H1 (cell line): Measurements from ENCODE around the gene CDH1. TPM values are rescaled to one million over a fixed set of nuclear protein-coding genes. Genes with fewer than 3 reads are reported as not detected.
A peak's percentile ranks its signal among the peaks of the same experiment; 100 is the strongest.

ENCODE experiments used
- CTCF ChIA-PET: fragments of 300-600 bp; sonication (Branson Sonifier 250); formaldehyde crosslinking; loops from one replicate; lab custom pipeline; 2021; ENCODE audit not compliant: partially characterized antibody; lab: Charles Lee
- POLR2A ChIA-PET: fragments of 300-600 bp; sonication (Branson Sonifier 250); formaldehyde crosslinking; loops from one replicate; lab custom pipeline; 2021; ENCODE audit warnings: inconsistent platforms; ENCODE audit not compliant: partially characterized antibody; lab: Charles Lee
- DNase-seq, 2 experiments: peaks; one replicate each; pipeline versions ENCODE4 v3.0.0 to v3.0.0-alpha.2; 2010 to 2022; ENCODE audit warnings: low spot score in 2 of 2, low read depth in 1 of 2, mixed read lengths in 1 of 2
- FAIRE-seq: peaks from 2 replicates; lab custom pipeline; 2011; peaks lifted over from hg19 to GRCh38; lab: Jason Lieb, UNC
- H2AFZ ChIP-seq: 2 replicates; pipeline ENCODE4 v1.8.1; 2012; ENCODE audit warnings: low read length, inconsistent platforms
- H2AK5ac ChIP-seq: 2 replicates; pipeline ENCODE4 v1.6.1; 2013; ENCODE audit warnings: low read depth, low read length
- H2BK120ac ChIP-seq: replicated peaks from 2 replicates; pipeline ENCODE3; 2013; ENCODE audit warnings: low read depth, low read length, inconsistent platforms
- H2BK12ac ChIP-seq: 2 replicates; pipeline ENCODE4 v1.6.1; 2013; ENCODE audit warnings: low read depth, low read length
- H2BK15ac ChIP-seq: 2 replicates; pipeline ENCODE4 v1.6.1; 2013; ENCODE audit warnings: low read length
- H2BK20ac ChIP-seq: 2 replicates; pipeline ENCODE4 v1.6.1; 2013; ENCODE audit warnings: low read length
- H2BK5ac ChIP-seq: 2 replicates; pipeline ENCODE4 v1.6.1; 2013; ENCODE audit warnings: low read depth, low read length
- H3K14ac ChIP-seq: 2 replicates; pipeline ENCODE4 v1.6.1; 2013; ENCODE audit warnings: inconsistent platforms; ENCODE audit not compliant: insufficient read length
- H3K18ac ChIP-seq: 2 replicates; pipeline ENCODE4 v1.6.1; 2013; ENCODE audit warnings: low read length; ENCODE audit errors: extremely low read depth
- H3K23ac ChIP-seq: 2 replicates; pipeline ENCODE4 v1.6.1; 2013; ENCODE audit warnings: inconsistent platforms; ENCODE audit not compliant: insufficient read length
- H3K23me2 ChIP-seq: 2 replicates; pipeline ENCODE4 v1.6.1; 2013; ENCODE audit warnings: low read depth, low read length
- H3K27ac ChIP-seq: 2 replicates; pipeline ENCODE4 v1.6.1; 2011; ENCODE audit warnings: low read depth, low read length, inconsistent platforms
- H3K27me3 ChIP-seq, 4 experiments: replicated peaks in 1 of 4; 1 replicate in 1 of 4; 2 replicates in 3 of 4; pipeline versions ENCODE4 v1.6.1 to v1.8.1; 2011 to 2013; ENCODE audit warnings: low read length in 3 of 4, mild to moderate bottlenecking in 3 of 4, inconsistent platforms in 2 of 4, mixed read lengths in 2 of 4, moderate library complexity in 1 of 4; ENCODE audit not compliant: control insufficient read depth in 3 of 4, insufficient read depth in 3 of 4; ENCODE audit errors: extremely low read depth in 1 of 4
- H3K36me3 ChIP-seq, 4 experiments: 2 replicates each; pipeline versions ENCODE4 v1.6.1 to v1.8.1; 2011 to 2013; ENCODE audit warnings: mild to moderate bottlenecking in 4 of 4, low read length in 3 of 4, moderate library complexity in 2 of 4, control low read depth in 1 of 4, inconsistent platforms in 1 of 4; ENCODE audit not compliant: insufficient read depth in 4 of 4, control insufficient read depth in 2 of 4
- H3K4ac ChIP-seq: replicated peaks from 2 replicates; pipeline ENCODE3; 2013; ENCODE audit warnings: low read length, low read depth, mixed read lengths, inconsistent platforms; ENCODE audit not compliant: insufficient read length
- H3K4me1 ChIP-seq, 4 experiments: replicated peaks in 1 of 4; 1 replicate in 1 of 4; 2 replicates in 3 of 4; pipeline versions ENCODE4 v1.6.1 to v1.8.1; 2011 to 2013; ENCODE audit warnings: low read length in 3 of 4, inconsistent platforms in 2 of 4, mixed read lengths in 1 of 4; ENCODE audit not compliant: insufficient read depth in 4 of 4, control insufficient read depth in 3 of 4
- H3K4me2 ChIP-seq, 2 experiments: 2 replicates each; pipeline versions ENCODE4 v1.6.1 to v1.8.1; 2011 to 2013; ENCODE audit warnings: low read depth in 2 of 2, low read length in 2 of 2, control low read depth in 1 of 2, inconsistent platforms in 1 of 2, mild to moderate bottlenecking in 1 of 2; ENCODE audit not compliant: insufficient read depth in 1 of 2
- H3K4me3 ChIP-seq, 4 experiments: fragments of 200-600, 300-600 bp in 1 of 4; sonication (generic), shearing (Covaris generic), sonication (Bioruptor Twin) in 1 of 4; 2 replicates each; pipeline versions ENCODE4 v1.5.1 to v1.8.1; 2011 to 2016; ENCODE audit warnings: low read length in 4 of 4, low read depth in 3 of 4, control low read depth in 2 of 4, inconsistent platforms in 2 of 4, mild to moderate bottlenecking in 2 of 4, mixed read lengths in 1 of 4, moderate library complexity in 1 of 4; ENCODE audit not compliant: insufficient read depth in 2 of 4; ENCODE audit errors: extremely low read depth in 1 of 4
- H3K56ac ChIP-seq: replicated peaks from 2 replicates; pipeline ENCODE3; 2013; ENCODE audit warnings: low read depth, mild to moderate bottlenecking, mixed read lengths, low read length, inconsistent platforms; ENCODE audit not compliant: insufficient read length
- H3K79me1 ChIP-seq: 2 replicates; pipeline ENCODE4 v1.6.1; 2013; ENCODE audit warnings: low read depth, low read length, control low read depth
- H3K79me2 ChIP-seq, 2 experiments: 2 replicates each; pipeline versions ENCODE4 v1.6.1 to v1.8.1; 2012 to 2013; ENCODE audit warnings: low read length in 2 of 2, mild to moderate bottlenecking in 2 of 2, inconsistent platforms in 1 of 2; ENCODE audit not compliant: insufficient read depth in 2 of 2, control insufficient read depth in 1 of 2
- H3K9ac ChIP-seq, 4 experiments: replicated peaks in 1 of 4; 1 replicate in 1 of 4; 2 replicates in 3 of 4; pipeline versions ENCODE4 v1.6.1 to v1.8.1; 2011 to 2013; ENCODE audit warnings: low read depth in 3 of 4, low read length in 3 of 4, control low read depth in 2 of 4, mild to moderate bottlenecking in 2 of 4, moderate library complexity in 2 of 4, inconsistent platforms in 1 of 4; ENCODE audit errors: extremely low read depth in 1 of 4
- H3K9me3 ChIP-seq, 2 experiments: 2 replicates each; pipeline versions ENCODE4 v1.6.1 to v1.8.1; 2012 to 2013; ENCODE audit warnings: mild to moderate bottlenecking in 2 of 2, moderate library complexity in 2 of 2, control low read depth in 1 of 2, inconsistent platforms in 1 of 2, low read depth in 1 of 2, low read length in 1 of 2, mixed read lengths in 1 of 2; ENCODE audit not compliant: insufficient read depth in 2 of 2
- H4K20me1 ChIP-seq, 2 experiments: replicated peaks in 1 of 2; 2 replicates each; pipeline versions ENCODE3 to v1.8.1; 2011 to 2013; ENCODE audit warnings: inconsistent platforms in 2 of 2, low read length in 2 of 2, mild to moderate bottlenecking in 1 of 2; ENCODE audit not compliant: insufficient read depth in 2 of 2, control insufficient read depth in 1 of 2
- H4K5ac ChIP-seq: 2 replicates; pipeline ENCODE4 v1.6.1; 2013; ENCODE audit warnings: low read length, low read depth, mixed read lengths, inconsistent platforms; ENCODE audit not compliant: insufficient read length
- H4K8ac ChIP-seq: 2 replicates; pipeline ENCODE4 v1.8.0; 2013; ENCODE audit warnings: mild to moderate bottlenecking, moderate library complexity, low read length, inconsistent platforms; ENCODE audit not compliant: insufficient read depth; ENCODE audit errors: extremely low read depth
- H4K91ac ChIP-seq: replicated peaks from 2 replicates; pipeline ENCODE3; 2013; ENCODE audit warnings: low read length, mixed read lengths, inconsistent platforms; ENCODE audit not compliant: insufficient read length
- CREB1 ChIP-seq: IDR thresholded peaks from 2 replicates; pipeline ENCODE4 v1.6.1; 2012; ENCODE audit warnings: inconsistent platforms
- EGR1 ChIP-seq: IDR thresholded peaks from 2 replicates; pipeline ENCODE4 v1.6.1; 2011; ENCODE audit warnings: low read depth, low read length, borderline replicate concordance
- GTF2F1 ChIP-seq: IDR thresholded peaks from 2 replicates; pipeline ENCODE4 v1.6.1; 2012; ENCODE audit warnings: low read depth, low read length, improper control_type of control experiment, borderline replicate concordance
- HDAC6 ChIP-seq: IDR thresholded peaks from one replicate; pipeline ENCODE4 v1.7.1; 2012; ENCODE audit warnings: low read depth, mild to moderate bottlenecking, inconsistent platforms, low read length, moderate library complexity
- MAFK ChIP-seq: IDR thresholded peaks from 2 replicates; pipeline ENCODE4 v1.6.1; 2012; ENCODE audit warnings: low read depth, mild to moderate bottlenecking, improper control_type of control experiment, low read length
- MAX ChIP-seq: IDR thresholded peaks from 2 replicates; pipeline ENCODE4 v1.6.1; 2012; ENCODE audit warnings: inconsistent platforms
- NRF1 ChIP-seq: IDR thresholded peaks from 2 replicates; pipeline ENCODE4 v1.6.1; 2011; ENCODE audit warnings: mild to moderate bottlenecking, low read depth, low read length, improper control_type of control experiment
- RAD21 ChIP-seq, 2 experiments: IDR thresholded peaks in 1 of 2; conservative IDR thresholded peaks in 1 of 2; 2 replicates each; pipeline ENCODE4 v1.6.1; 2011; ENCODE audit warnings: low read depth in 2 of 2, low read length in 2 of 2, improper control_type of control experiment in 1 of 2, inconsistent platforms in 1 of 2, mild to moderate bottlenecking in 1 of 2, moderate library complexity in 1 of 2
- RBBP5 ChIP-seq: IDR thresholded peaks from 2 replicates; pipeline ENCODE4 v1.7.1; 2012; ENCODE audit warnings: low read depth, mild to moderate bottlenecking, inconsistent platforms, low read length, moderate library complexity, borderline replicate concordance
- RNF2 ChIP-seq: fragments of 200-900, 300-1000 bp; sonication (generic); IDR thresholded peaks from 2 replicates; pipeline ENCODE4 v1.7.1; 2016; ENCODE audit warnings: borderline replicate concordance, low read depth, mild to moderate bottlenecking, antibody characterized with exemption, low read length; ENCODE audit not compliant: poor library complexity, severe bottlenecking; ENCODE audit errors: missing control alignments
- TAF1 ChIP-seq: IDR thresholded peaks from 2 replicates; pipeline ENCODE4 v1.6.1; 2011; ENCODE audit warnings: mild to moderate bottlenecking, low read depth, low read length
- TAF7 ChIP-seq: optimal IDR thresholded peaks from 2 replicates; pipeline ENCODE3; 2011; ENCODE audit warnings: low read depth, mild to moderate bottlenecking, inconsistent platforms, low read length, moderate library complexity, borderline replicate concordance
- ZNF274 ChIP-seq: IDR thresholded peaks from 2 replicates; pipeline ENCODE4 v1.7.0; 2012; ENCODE audit warnings: low read length, borderline replicate concordance; ENCODE audit errors: extremely low read depth
- WGBS, 2 experiments: shearing (Covaris generic) in 1 of 2; methylation state at CpG; one replicate each; pipeline versions ENCODE4 v1.1.6 to v1.1.7; 2013 to 2015; ENCODE audit warnings: low lambda C conversion rate in 2 of 2, mixed read lengths in 2 of 2, inconsistent platforms in 1 of 2, low coverage in 1 of 2, missing lambda C conversion rate in 1 of 2; ENCODE audit not compliant: insufficient replicate concordance in 2 of 2, insufficient coverage in 1 of 2, insufficient read length in 1 of 2; ENCODE audit errors: extremely low coverage in 1 of 2, missing lambda C conversion rate in 1 of 2; 5-methylcytosine and 5-hydroxymethylcytosine counted together
- polyA plus RNA-seq, 7 experiments: library from polyadenylated mRNA; depleted of rRNA in 3 of 7; stranded (reverse) in 5 of 7; unstranded in 2 of 7; fragments of >200 nt in 5 of 7; fragments of 200-250 nt in 2 of 7; gene quantifications; 1 replicate in 5 of 7; 2 replicates in 1 of 7; 4 replicates in 1 of 7; pipeline versions ENCODE4 v1.2.1 to v1.2.3, GENCODE V29; 2011 to 2013; ENCODE audit warnings: missing spikeins in 2 of 7, mixed read lengths in 2 of 7
- total RNA-seq: library from RNA; stranded (reverse); fragmentation: NEBNext Ultra II Directional; extraction: Animal tissue kit (Norgen Biotek cat#: 25700); gene quantifications from 2 replicates; pipeline ENCODE4 v1.2.1, GENCODE V29; 2021

The CDH1 gene
- total and polyA plus RNA-seq, 2 of the 8 experiments (the other 6 are each of a cell fraction or from before 2014, with no cell fraction given) = 133 to 265 TPM

GRCh38 chr16:68772871-68773270 lies 35.8 kb downstream of the CDH1 start:
- no peak for FAIRE-seq
- peaks cover 0 to 55% of the 10 kb centered on the region in 2 experiments; a peak in 2 of 4 replicates for H3K79me2 ChIP-seq
- no peak for TF ChIP-seq RNF2
- no peak for TF ChIP-seq RAD21 (IDR thresholded peaks at IDR 0.05 in 1 of 2, conservative IDR thresholded peaks at IDR 0.05 in 1 of 2; ENCODE audit: low read depth in 2 of 2, low read length in 2 of 2)
- no peak for TF ChIP-seq HDAC6
- no peak for TF ChIP-seq ZNF274
- TF ChIP-seq CREB1 = no peak
- no peak for TF ChIP-seq NRF1
- no peak for TF ChIP-seq MAX
- no peak for TF ChIP-seq EGR1
- no peak for TF ChIP-seq RBBP5
- no peak for TF ChIP-seq TAF7
- no peak for TF ChIP-seq MAFK
- TF ChIP-seq TAF1 = no peak
- no peak for TF ChIP-seq GTF2F1

More at GRCh38 chr16:68772871-68773270, 35.8 kb downstream of the CDH1 start:
- Histone ChIP-seq H3K4ac (no peak overlapping the region), H3K36me3 (peaks cover 0 to 18% (median 7%) of the 10 kb centered on the region in 4 experiments; a peak in 5 of 8 replicates), H3K23me2 (no peaks in the 10 kb centered on the region), H2AK5ac (no peak overlapping the region), H3K4me2 (no peak overlapping the region), H3K56ac (no peak overlapping the region), H3K27ac (no peak overlapping the region), H4K5ac (no peak overlapping the region), H3K4me1 (no peaks in the 10 kb centered on the region; a peak in 1 of 7 replicates), H3K9ac (no peak overlapping the region), H4K20me1 (peaks cover 0 to 6% of the 10 kb centered on the region in 2 experiments), H2BK15ac (no peak overlapping the region), H2BK20ac (0 out of 2 replicates have a peak overlapping the region, but pooled peaks have one; percentile 34), H3K9me3 (no peaks in the 10 kb centered on the region), H3K27me3 (no peaks in the 10 kb centered on the region), H4K8ac (no peak overlapping the region), H2AFZ (no peak overlapping the region), H4K91ac (no peak overlapping the region), H2BK5ac (no peak overlapping the region), H2BK120ac (no peak overlapping the region), H3K4me3 (no peak overlapping the region), H2BK12ac (no peak overlapping the region), H3K14ac (no peak overlapping the region), H3K79me1 (peaks cover 6% of the 10 kb centered on the region; the same call in 1 of the 2 replicates), H3K18ac (no peak overlapping the region), H3K23ac (no peak overlapping the region)
- 98% methylated on average over 2 of the region's 2 CpGs; no CpG with 5 or more reads in 1 of the 2 experiments for WGBS, 2 experiments
- DNase-seq = no peak
- CTCF ChIA-PET = interaction anchor here (0.6 to 4.5 kb wide), 3 partner anchors 27 to 38 kb away, joined by 3 to 21 read pairs (median 3); no protein-coding TSS in a partner anchor
- POLR2A ChIA-PET = interaction anchor here (1.2 kb wide), 1 partner anchor 22 kb away, joined by 3 read pairs; no protein-coding TSS in a partner anchor
